Activated T-helper 9 cell treated with anti-CD3 and anti-CD28 coated beads, Interleukin-2, amount 50 U/mL, for 16 hours (primary cell): ENCODE measurements around the gene MAPK8IP1.

Experiments
- DNase-seq: peaks from one replicate; pipeline ENCODE4 v3.0.0-alpha.2; 2020; ENCODE audit warnings: low read depth

The MAPK8IP1 gene

DNA sequence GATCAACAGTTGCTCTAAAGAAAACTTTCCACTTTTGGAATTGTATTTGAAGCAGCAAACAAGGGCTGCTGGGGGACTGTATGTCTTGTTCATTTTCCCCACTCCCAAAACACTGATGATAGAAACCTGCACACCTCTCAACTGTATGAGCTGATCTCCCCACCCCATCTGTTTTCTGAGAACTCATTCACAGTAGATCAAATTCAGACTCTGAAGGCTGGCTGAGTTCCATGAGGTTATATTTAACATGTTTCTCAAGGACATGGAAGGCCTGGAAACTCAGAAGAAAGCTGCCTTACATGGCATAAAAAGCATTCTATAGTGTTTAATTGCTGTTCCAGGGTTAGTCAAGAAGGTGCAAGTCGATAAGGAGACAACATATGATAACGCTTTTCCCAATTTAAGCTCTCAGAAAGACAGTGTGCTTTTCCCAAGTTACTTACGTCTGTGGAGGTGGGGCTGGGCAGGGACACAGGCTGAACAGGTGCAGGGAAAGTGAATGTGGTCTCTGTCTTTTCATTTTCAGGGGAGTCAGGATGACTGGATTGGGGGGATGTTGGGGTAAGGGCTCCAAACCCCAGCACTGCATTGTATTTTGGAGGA is 60.0 kb downstream of the MAPK8IP1 start:
- DNase-seq = no peak

DNA sequence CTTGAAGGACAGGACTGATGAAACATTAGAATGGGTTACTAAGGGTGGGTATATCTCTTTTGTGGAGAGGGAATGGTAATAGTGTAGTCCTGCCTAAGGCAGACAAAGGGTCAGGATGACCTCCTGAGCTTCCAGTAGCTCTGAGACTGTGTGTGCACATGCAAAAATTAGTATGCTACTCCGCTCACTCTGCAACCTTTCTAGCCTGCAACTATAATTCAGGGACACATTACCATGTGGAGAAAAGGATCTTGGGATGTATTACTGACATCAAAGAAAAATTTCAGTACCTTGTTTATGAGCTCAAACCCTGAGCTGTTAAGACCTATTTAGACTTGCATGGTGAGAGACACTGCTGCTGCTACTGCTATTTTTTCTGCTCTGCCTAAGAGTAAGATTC is 62.4 kb downstream of the MAPK8IP1 start:
- no peak for DNase-seq

DNA sequence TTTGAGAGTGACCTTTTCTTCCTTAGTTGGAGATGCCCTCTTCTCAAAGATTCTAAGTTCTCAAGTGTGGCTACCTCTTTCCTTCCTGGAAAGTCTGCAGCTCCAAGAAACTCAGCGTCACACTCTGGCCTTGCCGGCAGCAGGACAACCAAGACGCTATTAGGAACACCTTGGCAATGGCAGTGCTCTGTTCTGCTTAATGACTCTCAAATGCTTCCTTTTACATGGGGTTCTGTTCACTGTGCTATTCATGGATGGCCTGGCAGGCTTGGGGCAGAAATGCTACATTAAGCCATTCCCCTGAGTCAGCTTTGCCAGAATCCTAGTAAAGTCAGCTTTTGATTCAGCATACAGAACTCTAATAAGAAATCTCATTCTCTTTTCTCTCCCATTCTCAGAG is 62.9 kb downstream of the MAPK8IP1 start:
- DNase-seq = no peak

DNA sequence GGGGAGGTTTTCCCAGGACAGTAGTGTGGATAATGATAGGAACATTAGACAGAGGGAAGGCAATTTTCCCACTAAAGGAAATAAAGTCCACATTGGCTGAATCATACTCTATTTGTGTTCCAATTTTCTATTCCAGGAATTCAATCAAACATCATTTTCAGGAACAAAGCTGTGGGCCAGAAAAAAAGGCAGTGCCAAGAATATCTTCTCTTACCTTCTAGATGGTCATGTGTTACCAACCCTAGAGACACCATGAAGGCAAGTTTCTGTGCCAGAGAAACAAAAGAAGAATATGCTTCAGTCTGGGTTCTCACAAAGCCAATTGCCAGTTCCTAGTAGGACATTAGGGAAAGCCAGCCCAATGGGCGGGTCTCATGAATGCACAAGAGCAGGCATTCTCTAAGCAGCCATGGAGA is 64.5 kb downstream of the MAPK8IP1 start:
- DNase-seq = no peak
